ENCODE results near the gene COMP.

COMP gene

GRCh38 chr19:18803550-18804138 is 12.5 kb upstream of the COMP start:
- no peak for DNase-seq

- DNase-seq = no peak
Measured at GRCh38 chr19:18802354-18802753, 11.2 kb upstream of the COMP start.

- no peak for DNase-seq
Measured at GRCh38 chr19:18800636-18801035, 9.5 kb upstream of the COMP start.

- no peak for DNase-seq
Measured at GRCh38 chr19:18800079-18800478, 9.0 kb upstream of the COMP start.

GRCh38 chr19:18799389-18799970 is 8.4 kb upstream of the COMP start:
- DNase-seq = no peak

GRCh38 chr19:18798384-18799352 is 7.6 kb upstream of the COMP start:
- DNase-seq = no peak

- DNase-seq = no peak
Measured at GRCh38 chr19:18796239-18796638, 5.1 kb upstream of the COMP start.

GRCh38 chr19:18795540-18795939 is 4.4 kb upstream of the COMP start:
- peak; percentile 9 to 45 for DNase-seq

GRCh38 chr19:18794692-18795091 is 3.6 kb upstream of the COMP start:
- no peak for DNase-seq

- DNase-seq = no peak
Measured at GRCh38 chr19:18794029-18794313, 2.9 kb upstream of the COMP start.

- DNase-seq = no peak
Measured at GRCh38 chr19:18793144-18794028, 2.3 kb upstream of the COMP start.

- DNase-seq = no peak
Measured at GRCh38 chr19:18792661-18793060, 1.6 kb upstream of the COMP start.

- DNase-seq = no peak
Measured at GRCh38 chr19:18791315-18791678, 192 bp upstream of the COMP start.

- DNase-seq = peak; percentile 7 to 15
Measured at GRCh38 chr19:18789883-18790565, 1.1 kb downstream of the COMP start.

- DNase-seq = no peak
Measured at GRCh38 chr19:18789422-18789869, 1.7 kb downstream of the COMP start.

- no peak for DNase-seq
Measured at GRCh38 chr19:18788529-18789421, 2.3 kb downstream of the COMP start.

- DNase-seq = peak; percentile 44 to 50
Measured at GRCh38 chr19:18785179-18786124, 5.7 kb downstream of the COMP start.

GRCh38 chr19:18784786-18785120 is 6.4 kb downstream of the COMP start:
- DNase-seq = no peak

- no peak for DNase-seq
Measured at GRCh38 chr19:18783958-18784785, 6.9 kb downstream of the COMP start.
